Memory B cell (primary cell): ENCODE measurements around the gene CENATAC.
"Not testable (repeated sequence)": the region's sequence is repeated elsewhere in the genome, so short reads cannot be mapped to it uniquely, and the experiment has no call there.

ENCODE experiments used
- ATAC-seq: fragments of 150-1000 bp; cut with Tn5 transposase; 2 replicates; pipeline ENCODE4 v1.10.0; 2021; ENCODE audit warnings: low read depth, mild to moderate bottlenecking, moderate library complexity
- DNase-seq, 2 donors: peaks; one replicate each; pipeline ENCODE4 v3.0.0; 2022; ENCODE audit warnings: low spot score in 2 of 2
- H3K27ac Mint-ChIP-seq: one replicate; pipeline ENCODE4 v1.8.0; 2022; ENCODE audit warnings: mild to moderate bottlenecking, moderate library complexity, mixed read lengths
- H3K27me3 Mint-ChIP-seq: one replicate; pipeline ENCODE4 v1.8.0; 2022; ENCODE audit warnings: mixed read lengths
- H3K36me3 Mint-ChIP-seq: one replicate; pipeline ENCODE4 v1.8.0; 2022; ENCODE audit warnings: mild to moderate bottlenecking, mixed read lengths
- H3K4me1 Mint-ChIP-seq: one replicate; pipeline ENCODE4 v1.8.0; 2022; ENCODE audit warnings: mixed read lengths
- H3K4me3 Mint-ChIP-seq: one replicate; pipeline ENCODE4 v1.8.0; 2022; ENCODE audit warnings: mild to moderate bottlenecking, moderate library complexity, mixed read lengths
- H3K9me3 Mint-ChIP-seq: one replicate; pipeline ENCODE4 v1.8.0; 2022; ENCODE audit warnings: mixed read lengths

The CENATAC gene

GRCh38 chr11:118997627-118998387 is at the start of gene CENATAC:
Gene CENATAC, plus strand, starts transcription at chr11:118998138. Its CDS starts 60 bp downstream, at chr11:118998198.
- peaks cover 2% of the 10 kb centered on the region for H3K36me3 Mint-ChIP-seq
- H3K27ac Mint-ChIP-seq, result peak within 1 kb of the TSS; percentile 96
- ATAC-seq, result peak; percentile 93

GRCh38 chr11:118953265-118953664 is 44.7 kb upstream of the CENATAC start:
- Mint-ChIP-seq H3K4me3 (no peak overlapping the region), H3K27ac (no peak overlapping the region), H3K9me3 (no peaks in the 10 kb centered on the region), H3K36me3 (no peaks in the 10 kb centered on the region), H3K27me3 (peaks cover 17% of the 10 kb centered on the region), H3K4me1 (peaks cover 6% of the 10 kb centered on the region)
- DNase-seq (no peak), ATAC-seq (no peak)

More at GRCh38 chr11:118997627-118998387, at the start of gene CENATAC:
- Mint-ChIP-seq H3K4me3 (peak within 1 kb of the TSS; percentile 90), H3K4me1 (peaks cover 17% of the 10 kb centered on the region), H3K27me3 (no peaks in the 10 kb centered on the region), H3K9me3 (no peaks in the 10 kb centered on the region)
- DNase-seq, result peak; percentile 86 to 88

- H3K4me3 Mint-ChIP-seq, H3K36me3 Mint-ChIP-seq, H3K9me3 Mint-ChIP-seq, H3K4me1 Mint-ChIP-seq, H3K27ac Mint-ChIP-seq, DNase-seq, ATAC-seq: not testable (repeated sequence)
- peaks cover 18% of the 10 kb centered on the region for H3K27me3 Mint-ChIP-seq
These were observed 44.0 kb upstream of the CENATAC start for GRCh38 chr11:118953976-118954375.

DNA sequence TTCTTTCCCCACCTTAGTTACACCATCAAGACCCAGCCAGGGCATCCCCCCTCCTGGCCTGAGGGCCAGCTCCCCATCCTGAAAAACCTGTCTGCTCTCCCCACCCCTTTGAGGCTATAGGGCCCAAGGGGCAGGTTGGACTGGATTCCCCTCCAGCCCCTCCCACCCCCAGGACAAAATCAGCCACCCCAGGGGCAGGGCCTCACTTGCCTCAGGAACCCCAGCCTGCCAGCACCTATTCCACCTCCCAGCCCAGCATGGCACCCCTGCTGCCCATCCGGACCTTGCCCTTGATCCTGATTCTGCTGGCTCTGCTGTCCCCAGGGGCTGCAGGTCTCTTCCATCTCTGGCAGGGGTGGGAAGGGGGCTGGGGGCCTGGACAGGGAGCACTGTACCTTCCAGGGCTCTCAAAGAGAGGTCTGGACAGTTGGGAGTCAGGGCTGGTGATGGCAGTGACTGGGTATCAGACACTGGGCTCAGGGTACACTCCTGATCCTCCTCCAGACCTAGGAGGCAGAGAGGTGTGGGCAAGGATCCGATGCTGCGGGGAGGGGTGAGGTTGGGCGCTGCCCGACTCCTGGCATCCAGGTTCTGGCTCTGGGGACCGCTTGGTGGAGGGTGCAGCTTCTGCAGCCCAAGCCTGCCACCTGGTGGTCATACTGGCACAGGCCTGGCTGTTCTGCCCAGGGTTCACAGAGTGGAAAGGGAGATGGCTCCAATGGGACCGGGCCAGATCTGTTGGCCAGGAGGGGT is 41.7 kb upstream of the CENATAC start, which contains the start of gene UPK2:
Gene UPK2, plus strand, starts transcription at position 205 of the 753 bp plus-strand sequence. Its CDS starts 53 bp downstream, at position 258.
- peak; percentile 87 to 95 for DNase-seq
- no peak within 1 kb of the TSS for H3K27ac Mint-ChIP-seq
- H3K9me3 Mint-ChIP-seq, result no peaks in the 10 kb centered on the region

GRCh38 chr11:118956847-118957469 is 41.0 kb upstream of the CENATAC start:
- H3K9me3 Mint-ChIP-seq, result no peaks in the 10 kb centered on the region
- H3K4me3 Mint-ChIP-seq, result no peak overlapping the region
- H3K27me3 Mint-ChIP-seq, result peaks cover 12% of the 10 kb centered on the region
- H3K27ac Mint-ChIP-seq, result no peak overlapping the region
- DNase-seq (no peak), ATAC-seq (peak; percentile 7)
- peaks cover 6% of the 10 kb centered on the region for H3K4me1 Mint-ChIP-seq
- H3K36me3 Mint-ChIP-seq, result no peaks in the 10 kb centered on the region

More for the DNA sequence above, 41.7 kb upstream of the CENATAC start, which contains the start of gene UPK2:
- H3K4me1 Mint-ChIP-seq, result peaks cover 6% of the 10 kb centered on the region
- peaks cover 15% of the 10 kb centered on the region for H3K27me3 Mint-ChIP-seq
- no peak within 1 kb of the TSS for H3K4me3 Mint-ChIP-seq
- peak; percentile 99 for ATAC-seq
- H3K36me3 Mint-ChIP-seq, result no peaks in the 10 kb centered on the region

DNA sequence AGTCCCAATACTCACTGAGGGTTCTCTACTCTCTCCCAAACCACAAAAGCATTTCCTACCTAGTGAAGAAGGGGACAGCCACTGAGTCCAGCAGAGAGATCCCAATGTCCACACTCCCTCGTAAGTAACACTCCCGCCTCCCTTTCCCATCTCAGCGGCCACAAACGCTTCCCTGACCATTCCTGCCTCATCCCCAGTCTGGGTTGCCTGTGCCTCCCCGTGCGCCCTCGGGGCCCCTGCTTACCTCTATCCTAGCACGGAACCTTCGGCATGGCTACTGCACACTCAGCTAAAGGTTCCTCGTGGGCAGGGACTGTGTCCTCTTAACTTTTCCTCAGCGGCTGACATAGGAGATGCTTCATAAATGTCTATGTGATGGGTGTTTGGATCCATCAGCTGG is 40.4 kb upstream of the CENATAC start:
- H3K9me3 Mint-ChIP-seq, result no peaks in the 10 kb centered on the region
- no peaks in the 10 kb centered on the region for H3K36me3 Mint-ChIP-seq
- H3K4me1 Mint-ChIP-seq, result peaks cover 6% of the 10 kb centered on the region
- H3K27me3 Mint-ChIP-seq, result peaks cover 14% of the 10 kb centered on the region
- DNase-seq (no peak), ATAC-seq (no peak)
- H3K27ac Mint-ChIP-seq, result no peak overlapping the region
- H3K4me3 Mint-ChIP-seq, result no peak overlapping the region

GRCh38 chr11:118957968-118958367 is 40.0 kb upstream of the CENATAC start:
- no peaks in the 10 kb centered on the region for H3K9me3 Mint-ChIP-seq
- H3K27ac Mint-ChIP-seq, result no peak overlapping the region
- H3K36me3 Mint-ChIP-seq, result no peaks in the 10 kb centered on the region
- peaks cover 14% of the 10 kb centered on the region for H3K27me3 Mint-ChIP-seq
- ATAC-seq, result no peak
- no peak overlapping the region for H3K4me3 Mint-ChIP-seq
- peaks cover 6% of the 10 kb centered on the region for H3K4me1 Mint-ChIP-seq
- DNase-seq, result no peak

- Mint-ChIP-seq H3K9me3 (no peaks in the 10 kb centered on the region), H3K4me1 (peaks cover 6% of the 10 kb centered on the region), H3K27ac (no peak overlapping the region), H3K27me3 (peaks cover 14% of the 10 kb centered on the region), H3K36me3 (no peaks in the 10 kb centered on the region), H3K4me3 (no peak overlapping the region)
- no peak for DNase-seq
- ATAC-seq, result no peak
These were observed 39.4 kb upstream of the CENATAC start for GRCh38 chr11:118958577-118958976.

- H3K4me3 Mint-ChIP-seq, result no peak overlapping the region
- H3K27ac Mint-ChIP-seq, result no peak overlapping the region
- H3K9me3 Mint-ChIP-seq, result no peaks in the 10 kb centered on the region
These were observed 36.7 kb upstream of the CENATAC start for GRCh38 chr11:118961189-118961588.

DNA sequence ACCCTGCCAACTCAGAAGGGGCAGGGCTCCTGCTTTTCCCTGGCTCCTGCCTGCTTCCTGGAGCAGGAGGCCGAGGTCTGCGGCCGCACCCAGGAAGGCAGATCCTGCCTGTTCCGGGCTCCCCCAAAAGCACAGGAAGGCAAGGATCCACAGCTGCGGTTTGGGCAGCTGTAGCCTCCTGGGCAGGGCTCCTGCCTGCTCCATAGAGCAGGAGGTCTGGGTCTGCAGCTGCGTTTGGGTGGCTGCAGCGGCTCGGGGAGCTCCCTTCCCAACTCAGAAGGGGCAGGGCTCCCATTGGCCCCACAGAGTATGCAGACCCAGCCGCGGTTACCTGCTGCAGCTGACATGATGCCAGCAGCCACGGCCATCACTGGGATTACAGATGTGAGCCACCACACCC is 36.3 kb upstream of the CENATAC start:
- peaks cover 6% of the 10 kb centered on the region for H3K27me3 Mint-ChIP-seq
- no peaks in the 10 kb centered on the region for H3K9me3 Mint-ChIP-seq
- H3K27ac Mint-ChIP-seq, result no peak overlapping the region
- no peaks in the 10 kb centered on the region for H3K36me3 Mint-ChIP-seq
- DNase-seq (no peak), ATAC-seq (no peak)
- H3K4me3 Mint-ChIP-seq, result no peak overlapping the region
- peaks cover 3% of the 10 kb centered on the region for H3K4me1 Mint-ChIP-seq

More at GRCh38 chr11:118961189-118961588, 36.7 kb upstream of the CENATAC start:
- DNase-seq (no peak), ATAC-seq (no peak)
- Mint-ChIP-seq H3K4me1 (peaks cover 6% of the 10 kb centered on the region), H3K27me3 (peaks cover 9% of the 10 kb centered on the region), H3K36me3 (no peaks in the 10 kb centered on the region)

DNA sequence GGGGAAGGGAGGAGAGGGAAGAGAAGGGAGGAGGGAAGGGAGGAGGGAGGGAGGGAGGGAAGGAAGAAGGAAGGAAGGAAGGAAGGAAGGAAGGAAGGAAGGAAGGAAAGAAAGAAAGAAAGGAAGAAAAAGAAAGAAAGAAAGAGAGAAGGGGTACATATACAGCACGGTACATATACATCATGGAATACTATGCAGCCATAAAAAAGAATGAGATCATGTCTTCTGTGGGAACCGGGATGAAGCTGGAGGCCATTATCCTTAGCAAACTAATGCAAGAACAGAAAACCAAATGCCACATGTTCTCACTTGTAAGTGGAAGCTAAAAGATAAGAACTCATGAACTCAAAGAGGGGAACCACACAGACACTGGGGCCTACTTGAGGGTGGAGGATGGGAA is 28.4 kb upstream of the CENATAC start:
- DNase-seq, H3K36me3 Mint-ChIP-seq, H3K4me1 Mint-ChIP-seq, H3K9me3 Mint-ChIP-seq, ATAC-seq, H3K4me3 Mint-ChIP-seq, H3K27ac Mint-ChIP-seq: not testable (repeated sequence)
- H3K27me3 Mint-ChIP-seq, result peaks cover 13% of the 10 kb centered on the region

- no peak for ATAC-seq
- Mint-ChIP-seq H3K4me1 (no peaks in the 10 kb centered on the region), H3K27ac (no peak within 1 kb of the TSS), H3K9me3 (no peaks in the 10 kb centered on the region), H3K36me3 (no peaks in the 10 kb centered on the region), H3K4me3 (no peak within 1 kb of the TSS), H3K27me3 (peaks cover 22% of the 10 kb centered on the region)
- no peak for DNase-seq
These were observed 26.3 kb upstream of the CENATAC start, which contains the start of gene FOXR1 for GRCh38 chr11:118971646-118972045. Gene FOXR1, plus strand, starts transcription at chr11:118971761. Its CDS starts 171 bp downstream, at chr11:118971932.

DNA sequence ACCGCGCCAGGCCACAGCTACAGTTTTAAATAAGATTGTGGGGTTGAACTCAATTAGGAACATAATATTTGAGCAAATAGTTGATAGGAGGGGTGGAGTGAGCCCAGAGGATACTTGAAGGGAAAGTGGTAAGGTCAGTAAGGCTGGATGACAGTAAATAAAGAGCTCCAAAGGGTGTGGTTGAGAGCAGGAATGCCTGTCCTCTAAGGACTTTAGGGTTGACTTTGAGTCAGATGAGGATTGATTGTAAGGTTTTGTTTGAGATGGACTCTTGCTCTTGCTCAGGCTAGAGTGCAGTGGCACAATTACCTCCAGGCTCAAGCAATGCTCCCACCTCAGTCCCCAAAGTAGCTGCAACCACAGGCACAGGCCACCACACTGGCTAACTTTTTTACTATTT is 24.0 kb upstream of the CENATAC start:
- Mint-ChIP-seq H3K4me1 (no peaks in the 10 kb centered on the region), H3K9me3 (no peaks in the 10 kb centered on the region), H3K27me3 (peaks cover 29% of the 10 kb centered on the region), H3K36me3 (no peaks in the 10 kb centered on the region), H3K4me3 (no peak overlapping the region), H3K27ac (no peak overlapping the region)
- ATAC-seq, result no peak
- DNase-seq, result no peak
